Brain microvascular endothelial cell (primary cell): Measurements from ENCODE around the gene TMEM158.

ENCODE experiments used
- DNase-seq: peaks from one replicate; pipeline ENCODE4 v3.0.0-alpha.2; 2020
- H3K27ac ChIP-seq: fragments of 250-450 bp; sonication (Bioruptor Pico); 2 replicates; pipeline ENCODE4 v1.5.1; 2020; ENCODE audit warnings: mild to moderate bottlenecking, moderate library complexity
- H3K27me3 ChIP-seq: fragments of 250-450 bp; sonication (Bioruptor Pico); replicated peaks from 2 replicates; pipeline ENCODE4 v1.5.1; 2020; ENCODE audit warnings: mild to moderate bottlenecking
- H3K36me3 ChIP-seq: fragments of 250-450 bp; sonication (Bioruptor Pico); replicated peaks from 2 replicates; pipeline ENCODE4 v1.5.1; 2020; ENCODE audit warnings: mild to moderate bottlenecking
- H3K4me3 ChIP-seq: 2 replicates; pipeline ENCODE4 v1.5.1; 2011; ENCODE audit warnings: low read depth, mild to moderate bottlenecking, control low read depth, low read length, moderate library complexity
- in situ Hi-C: cut with HindIII; loops from 2 replicates; pipeline ENCODE4 v1.10.0; 2017; ENCODE audit warnings: low sequenced_read_pairs, low pct_ligation_motif_present
- TF ChIP-seq, protein P1 (sequence below): IDR thresholded peaks from 2 replicates; pipeline ENCODE4 v1.5.1; 2011; ENCODE audit warnings: low read depth, mild to moderate bottlenecking, moderate library complexity, low read length, control low read depth, inconsistent platforms; ENCODE audit errors: missing control alignments

The TMEM158 gene

DNA sequence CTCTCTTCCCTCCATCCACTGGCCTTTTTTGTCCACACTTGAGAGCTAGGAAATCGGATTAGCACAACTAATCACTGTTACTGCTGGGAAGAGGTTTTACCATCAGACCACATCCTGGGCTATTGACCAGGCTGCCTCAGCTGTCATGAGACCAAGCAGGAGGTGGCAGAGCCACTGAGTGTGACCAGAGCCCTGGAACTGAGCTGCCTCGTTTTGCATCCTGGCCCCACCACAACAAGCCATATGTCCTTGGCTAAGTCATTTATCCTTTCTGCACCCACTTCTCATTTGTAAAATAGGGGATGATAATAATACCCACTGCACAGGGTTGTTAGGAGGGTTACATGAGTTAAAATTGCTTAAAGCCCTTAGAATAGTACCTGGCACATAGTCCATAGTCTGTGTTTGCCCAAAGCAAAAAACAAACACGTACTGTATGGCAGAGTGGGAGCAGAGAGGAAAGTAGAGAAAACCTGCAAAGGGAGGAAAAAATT is 34.1 kb downstream of the TMEM158 start:
- no peak for DNase-seq
- in situ Hi-C loops: no loop called here
- Histone ChIP-seq H3K36me3 (no peaks in the 10 kb centered on the region), H3K27me3 (no peaks in the 10 kb centered on the region), H3K4me3 (no peak overlapping the region), H3K27ac (no peak overlapping the region)
- TF ChIP-seq, protein P1, sequence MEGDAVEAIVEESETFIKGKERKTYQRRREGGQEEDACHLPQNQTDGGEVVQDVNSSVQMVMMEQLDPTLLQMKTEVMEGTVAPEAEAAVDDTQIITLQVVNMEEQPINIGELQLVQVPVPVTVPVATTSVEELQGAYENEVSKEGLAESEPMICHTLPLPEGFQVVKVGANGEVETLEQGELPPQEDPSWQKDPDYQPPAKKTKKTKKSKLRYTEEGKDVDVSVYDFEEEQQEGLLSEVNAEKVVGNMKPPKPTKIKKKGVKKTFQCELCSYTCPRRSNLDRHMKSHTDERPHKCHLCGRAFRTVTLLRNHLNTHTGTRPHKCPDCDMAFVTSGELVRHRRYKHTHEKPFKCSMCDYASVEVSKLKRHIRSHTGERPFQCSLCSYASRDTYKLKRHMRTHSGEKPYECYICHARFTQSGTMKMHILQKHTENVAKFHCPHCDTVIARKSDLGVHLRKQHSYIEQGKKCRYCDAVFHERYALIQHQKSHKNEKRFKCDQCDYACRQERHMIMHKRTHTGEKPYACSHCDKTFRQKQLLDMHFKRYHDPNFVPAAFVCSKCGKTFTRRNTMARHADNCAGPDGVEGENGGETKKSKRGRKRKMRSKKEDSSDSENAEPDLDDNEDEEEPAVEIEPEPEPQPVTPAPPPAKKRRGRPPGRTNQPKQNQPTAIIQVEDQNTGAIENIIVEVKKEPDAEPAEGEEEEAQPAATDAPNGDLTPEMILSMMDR: no peak

DNA sequence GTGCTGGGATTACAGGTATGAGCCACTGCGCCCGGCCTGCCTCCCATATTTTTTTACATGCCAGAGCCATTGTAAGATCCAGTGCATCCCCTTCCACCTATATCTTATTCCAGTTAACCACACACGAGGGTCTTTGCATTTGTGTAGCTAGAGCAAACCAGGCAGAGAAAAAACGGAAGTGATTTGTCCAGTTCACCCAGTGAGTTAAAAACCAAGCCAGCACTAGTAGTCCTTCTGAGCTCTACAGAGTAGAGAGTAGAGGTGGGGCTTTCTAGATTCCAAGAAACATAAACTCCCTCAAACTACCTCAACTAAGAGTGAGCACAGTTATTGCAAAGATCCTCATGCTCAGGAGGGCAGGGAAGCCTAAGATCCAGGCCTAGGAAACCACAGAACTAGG is 34.7 kb downstream of the TMEM158 start:
- H3K4me3 ChIP-seq: no peak overlapping the region
- no peak for DNase-seq
- H3K27me3 ChIP-seq: no peaks in the 10 kb centered on the region
- H3K36me3 ChIP-seq: no peaks in the 10 kb centered on the region
- TF ChIP-seq, protein P1: no peak
- H3K27ac ChIP-seq: no peak overlapping the region
- in situ Hi-C loops: no loop called here

DNA sequence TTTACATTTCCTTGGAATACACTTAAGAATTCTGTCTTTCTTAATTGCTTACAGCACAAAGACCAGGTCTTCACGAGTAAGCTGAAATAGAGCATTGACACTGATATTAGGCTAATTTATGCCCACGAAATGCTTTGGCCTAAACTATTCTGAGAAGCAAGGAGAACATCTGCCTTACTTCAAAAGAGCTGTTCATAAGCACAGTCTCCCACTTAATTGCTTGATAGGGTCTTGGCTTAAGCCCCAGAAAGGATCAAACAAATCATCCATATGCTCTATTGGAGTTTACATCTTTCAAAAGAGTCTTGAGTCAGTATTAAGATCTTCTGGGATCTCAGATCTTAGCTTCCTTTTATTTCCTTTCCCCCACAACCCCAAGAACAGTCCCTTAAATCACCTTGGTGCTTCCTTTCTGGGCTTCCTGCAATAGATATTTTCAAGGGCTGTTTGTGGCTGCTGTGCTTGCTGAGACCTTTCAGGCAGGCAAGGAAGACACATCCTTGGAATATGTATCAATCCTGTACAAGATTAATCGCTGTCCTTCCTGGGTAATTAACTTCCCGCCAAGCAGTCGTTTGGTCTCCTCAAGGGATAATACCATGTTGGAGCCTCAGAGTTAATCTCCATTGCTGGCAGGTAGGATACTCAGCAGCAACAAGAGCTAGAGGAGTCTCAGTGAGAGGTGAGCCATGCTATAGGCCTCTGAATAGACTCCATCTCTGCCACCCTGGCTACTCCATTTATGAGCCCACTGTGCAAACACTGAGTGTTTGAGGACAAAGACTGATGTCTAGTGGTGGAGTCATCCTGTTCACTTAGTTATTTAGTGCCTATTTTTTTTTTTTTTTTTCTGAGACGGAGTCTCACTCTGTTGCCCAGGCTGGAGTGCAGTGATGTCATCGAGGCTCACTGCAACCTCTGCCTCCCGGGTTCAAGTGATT is 37.1 kb downstream of the TMEM158 start:
- no peaks in the 10 kb centered on the region for H3K36me3 ChIP-seq
- DNase-seq: no peak

DNA sequence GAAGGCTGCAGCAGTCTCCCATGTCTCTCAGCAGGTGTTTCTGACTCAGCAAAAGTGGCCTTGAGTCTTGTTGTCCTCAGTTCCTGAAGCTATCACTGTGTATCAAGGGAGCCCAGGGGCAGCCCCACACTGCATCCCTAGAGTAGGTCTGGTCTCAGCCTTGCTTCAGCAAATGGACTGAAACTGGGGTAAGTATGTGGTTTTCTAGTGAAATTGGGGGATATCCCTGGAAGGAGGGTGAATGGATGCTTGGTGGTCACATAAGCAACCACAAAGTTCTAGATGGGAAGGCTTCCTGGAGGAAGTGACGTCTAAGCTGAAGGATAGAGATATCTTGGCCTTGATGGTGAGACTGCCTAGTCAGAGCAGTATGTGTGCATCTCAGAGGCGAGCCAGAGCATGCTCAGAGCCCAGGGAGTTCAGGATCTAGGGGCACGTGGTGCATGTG is 38.4 kb downstream of the TMEM158 start:
- H3K27ac ChIP-seq: no peak overlapping the region
- no peak for DNase-seq
- no peak overlapping the region for H3K4me3 ChIP-seq
- no peaks in the 10 kb centered on the region for H3K27me3 ChIP-seq
- in situ Hi-C loops: no loop called here
- H3K36me3 ChIP-seq: no peaks in the 10 kb centered on the region
- TF ChIP-seq, protein P1: no peak

More for the DNA sequence above, 37.1 kb downstream of the TMEM158 start:
- in situ Hi-C loops: no loop called here
- no peaks in the 10 kb centered on the region for H3K27me3 ChIP-seq
- no peak overlapping the region for H3K4me3 ChIP-seq
- no peak overlapping the region for H3K27ac ChIP-seq
- TF ChIP-seq, protein P1: no peak

DNA sequence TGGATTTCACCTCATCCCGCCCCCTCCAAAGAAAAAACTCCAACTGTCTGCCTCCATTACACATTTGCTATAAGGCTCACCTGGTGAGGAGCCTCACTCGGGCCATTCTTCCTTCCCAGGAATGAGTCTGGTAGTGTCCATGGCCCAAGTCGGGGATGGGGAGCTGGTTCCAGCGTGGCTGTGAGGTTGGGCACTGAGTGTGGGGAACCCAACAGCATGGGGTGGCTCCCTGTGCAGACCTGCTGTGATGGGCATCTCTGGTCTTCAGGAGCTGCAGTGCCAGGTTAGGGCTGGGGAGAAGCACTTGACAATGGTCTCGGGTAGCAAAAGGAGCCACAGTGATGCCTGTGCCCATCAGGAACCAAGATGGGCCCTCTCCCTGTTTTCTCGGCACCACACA is 39.2 kb downstream of the TMEM158 start:
- H3K36me3 ChIP-seq: no peaks in the 10 kb centered on the region
- DNase-seq: no peak
- in situ Hi-C loops: no loop called here
- TF ChIP-seq, protein P1: no peak
- no peaks in the 10 kb centered on the region for H3K27me3 ChIP-seq
- H3K4me3 ChIP-seq: no peak overlapping the region
- H3K27ac ChIP-seq: no peak overlapping the region
